CD4-positive, alpha-beta T cell treated with Interleukin-2 at 100 ng/mL for 4 hours (primary cell): ENCODE data around the gene KLHL18.
A peak's percentile ranks its signal among the peaks of the same experiment; 100 is the strongest.
"Not testable (repeated sequence)": the region's sequence is repeated elsewhere in the genome, so short reads cannot be mapped to it uniquely, and the experiment has no call there.

Experiments used
- DNase-seq: peaks from one replicate; pipeline ENCODE4 v3.0.0-alpha.2; 2020; ENCODE audit warnings: low spot score

Gene KLHL18

GRCh38 chr3:47274652-47275051 lies 8.1 kb upstream of the KLHL18 start:
- no peak for DNase-seq

DNA sequence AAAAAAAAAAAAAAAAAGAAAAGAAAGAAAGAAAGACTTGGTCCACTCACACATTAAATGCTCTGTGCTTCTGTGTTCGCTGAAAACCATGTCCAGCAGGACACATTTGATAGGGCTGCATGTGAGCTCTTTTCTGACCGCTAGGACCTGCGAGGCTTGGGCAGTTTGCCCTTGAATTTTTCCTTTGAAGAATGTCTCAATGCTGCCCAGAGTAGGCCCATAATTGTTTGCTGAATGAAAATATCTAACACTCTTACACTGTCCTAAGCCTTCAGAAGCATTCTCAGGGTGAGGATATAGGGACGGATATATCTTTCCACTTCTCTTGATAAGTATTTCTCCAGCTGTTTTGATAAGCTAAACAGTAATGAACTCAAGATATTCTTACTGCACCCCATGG lies 6.2 kb upstream of the KLHL18 start:
- DNase-seq, result no peak

GRCh38 chr3:47280519-47280918 lies 2.2 kb upstream of the KLHL18 start:
- DNase-seq, result no peak

DNA sequence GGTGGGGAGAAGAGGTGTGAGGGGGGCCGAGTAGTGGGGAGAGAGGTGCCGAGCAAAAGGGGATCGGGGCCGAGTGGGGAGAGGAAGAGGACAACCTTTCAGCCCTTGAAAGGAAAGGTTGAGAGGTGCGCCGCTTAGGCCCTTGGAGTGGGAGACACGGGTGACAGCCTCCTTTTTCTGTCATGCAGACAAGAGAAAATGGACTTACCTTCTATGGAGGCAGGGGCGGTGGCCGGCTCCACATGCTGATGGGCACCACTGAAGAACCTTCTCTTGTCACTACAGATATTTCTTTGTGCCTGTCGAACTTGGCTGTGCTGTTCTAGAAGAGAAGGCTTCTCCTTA lies 421 bp downstream of the KLHL18 start:
- DNase-seq, result peak; percentile 20

GRCh38 chr3:47283591-47284364 lies 1.0 kb downstream of the KLHL18 start:
- DNase-seq, result no peak

- no peak for DNase-seq
Measured at GRCh38 chr3:47288966-47289910, 6.5 kb downstream of the KLHL18 start.

DNA sequence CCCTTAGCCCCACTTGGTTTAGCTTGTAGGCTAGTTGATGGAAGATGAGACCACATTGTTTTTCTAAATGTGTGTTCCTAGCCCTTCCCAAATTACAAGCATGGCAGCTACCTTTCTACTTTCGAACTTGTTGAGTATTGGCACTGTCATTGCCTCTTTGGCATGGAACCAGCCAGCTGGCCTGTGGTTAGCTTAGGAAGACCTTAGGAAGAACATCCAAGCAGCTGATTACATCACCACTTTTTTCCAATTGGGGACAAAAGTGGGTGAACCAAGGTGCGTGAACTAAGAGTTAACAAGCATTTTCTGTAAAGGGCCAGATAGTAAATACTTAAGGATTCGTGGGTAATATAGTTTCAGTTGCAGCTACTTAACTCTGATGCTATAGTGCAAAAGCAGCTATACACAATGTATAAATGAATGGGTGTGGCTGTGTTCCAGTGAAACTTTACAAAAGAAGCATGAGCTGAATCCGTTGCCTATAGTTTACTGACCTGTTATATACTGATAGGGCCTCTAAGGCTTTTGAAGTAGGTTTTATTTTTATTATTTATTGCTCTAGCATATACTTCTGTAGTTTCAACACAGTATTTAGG lies 8.5 kb downstream of the KLHL18 start:
- DNase-seq, result no peak

- not testable (repeated sequence) for DNase-seq
Measured at GRCh38 chr3:47291754-47292420, 9.1 kb downstream of the KLHL18 start.

DNA sequence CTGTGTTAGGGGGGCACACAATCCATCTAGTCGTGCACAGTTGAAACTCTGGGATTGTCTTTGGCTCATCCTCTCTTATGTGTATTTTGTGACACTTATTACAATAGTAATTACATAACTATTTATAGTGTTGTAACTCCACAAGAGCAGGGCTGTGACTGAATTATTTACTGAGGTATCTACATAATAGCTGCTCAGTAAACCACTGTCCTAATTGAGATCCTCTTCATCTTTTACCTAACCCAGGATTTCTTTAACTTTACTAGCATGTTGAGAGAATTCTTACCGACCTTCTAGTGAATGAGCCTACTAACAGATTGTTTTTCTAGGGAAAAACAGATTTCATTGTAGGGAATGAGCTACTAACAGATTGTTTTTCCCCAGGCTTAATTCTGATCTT lies 11.1 kb downstream of the KLHL18 start:
- DNase-seq, result no peak

GRCh38 chr3:47294392-47294791 lies 11.6 kb downstream of the KLHL18 start:
- no peak for DNase-seq

GRCh38 chr3:47295322-47295721 lies 12.6 kb downstream of the KLHL18 start:
- no peak for DNase-seq

- no peak for DNase-seq
Measured at GRCh38 chr3:47295976-47296375, 13.2 kb downstream of the KLHL18 start.

GRCh38 chr3:47296562-47297302 lies 14.0 kb downstream of the KLHL18 start:
- no peak for DNase-seq

DNA sequence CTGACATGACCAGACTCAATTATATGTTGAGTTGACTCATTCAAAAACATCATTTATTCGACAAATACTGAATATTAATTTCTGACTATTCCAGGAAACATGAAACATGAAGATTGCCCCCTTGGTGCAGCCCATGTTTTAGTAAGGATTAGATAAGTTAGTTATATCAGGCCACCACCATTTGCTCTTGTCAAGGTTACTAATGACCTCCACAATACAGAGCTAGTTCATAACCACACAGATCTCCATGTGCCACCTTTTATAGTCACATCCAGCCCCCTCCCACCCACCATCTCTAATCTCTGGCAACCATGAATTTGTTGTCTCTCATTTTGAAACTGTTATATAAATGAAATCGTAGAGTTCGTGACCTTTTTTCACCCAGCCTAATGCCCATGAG lies 15.7 kb downstream of the KLHL18 start:
- DNase-seq, result no peak

DNA sequence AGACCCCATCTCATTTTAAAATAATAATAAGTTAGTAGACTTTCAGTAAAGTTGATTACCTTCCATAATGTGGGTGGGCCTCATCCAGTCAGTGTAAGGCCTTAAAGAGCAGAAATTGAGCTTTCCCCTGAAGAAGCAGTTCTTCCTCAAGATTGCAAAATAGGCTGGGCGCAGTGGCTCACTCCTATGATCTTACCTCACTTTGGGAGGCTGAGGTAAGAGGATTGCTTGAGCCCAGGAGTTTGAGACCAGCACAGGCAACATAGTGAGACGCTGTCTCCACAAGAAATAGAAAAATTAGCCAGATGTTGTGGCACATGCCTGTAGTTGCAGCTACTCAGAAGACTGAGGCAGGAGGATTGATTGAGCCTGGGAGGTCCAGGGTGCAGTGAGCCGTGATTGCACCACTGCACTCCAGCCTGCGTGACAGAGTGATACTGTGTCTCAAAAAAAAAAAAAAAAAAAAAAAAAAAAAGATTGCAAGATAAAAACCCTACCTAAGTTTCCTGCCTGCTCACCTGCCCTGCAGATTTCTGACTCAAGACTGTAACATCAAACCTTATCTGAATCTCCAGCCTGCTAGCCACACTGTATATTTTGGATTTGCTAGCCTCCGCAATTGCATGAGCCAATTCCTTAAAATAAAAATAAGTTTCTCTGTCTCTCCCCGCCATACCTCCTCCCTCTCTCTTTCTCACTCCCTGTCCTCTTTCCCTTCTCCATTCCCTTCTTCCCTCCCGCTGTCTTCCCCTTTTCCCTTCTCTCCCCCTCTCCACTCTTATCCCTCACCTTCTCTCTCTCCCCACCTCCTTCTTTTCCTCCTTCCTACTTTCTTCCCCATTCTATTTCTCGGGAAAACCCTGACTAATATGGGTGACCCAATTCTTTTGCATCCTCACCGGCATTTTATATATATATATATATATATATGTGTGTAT lies 16.9 kb downstream of the KLHL18 start:
- no peak for DNase-seq

- no peak for DNase-seq
Measured at GRCh38 chr3:47301456-47301855, 18.7 kb downstream of the KLHL18 start.

- DNase-seq, result no peak
Measured at GRCh38 chr3:47306022-47306421, 23.3 kb downstream of the KLHL18 start.

GRCh38 chr3:47309231-47309630 lies 26.5 kb downstream of the KLHL18 start:
- not testable (repeated sequence) for DNase-seq

DNA sequence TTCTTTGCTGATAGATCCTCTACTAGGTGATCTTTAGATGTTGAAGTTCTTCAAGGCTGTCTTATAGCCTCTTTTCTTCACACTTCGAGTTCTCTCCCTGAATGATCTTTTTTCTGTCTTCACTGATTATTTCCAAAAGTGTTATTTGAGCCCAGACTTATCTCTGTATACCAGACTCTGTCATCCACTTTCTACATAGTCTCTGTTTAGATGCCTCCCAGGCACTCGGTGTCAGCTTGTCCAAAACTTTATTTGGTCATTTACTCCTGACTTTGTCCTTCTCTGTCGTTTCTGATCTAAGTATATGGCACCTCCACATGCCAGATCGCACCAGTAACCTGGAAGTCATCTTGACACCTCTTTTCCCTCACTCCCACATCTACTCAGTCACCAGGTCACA lies 27.6 kb downstream of the KLHL18 start:
- DNase-seq, result no peak

DNA sequence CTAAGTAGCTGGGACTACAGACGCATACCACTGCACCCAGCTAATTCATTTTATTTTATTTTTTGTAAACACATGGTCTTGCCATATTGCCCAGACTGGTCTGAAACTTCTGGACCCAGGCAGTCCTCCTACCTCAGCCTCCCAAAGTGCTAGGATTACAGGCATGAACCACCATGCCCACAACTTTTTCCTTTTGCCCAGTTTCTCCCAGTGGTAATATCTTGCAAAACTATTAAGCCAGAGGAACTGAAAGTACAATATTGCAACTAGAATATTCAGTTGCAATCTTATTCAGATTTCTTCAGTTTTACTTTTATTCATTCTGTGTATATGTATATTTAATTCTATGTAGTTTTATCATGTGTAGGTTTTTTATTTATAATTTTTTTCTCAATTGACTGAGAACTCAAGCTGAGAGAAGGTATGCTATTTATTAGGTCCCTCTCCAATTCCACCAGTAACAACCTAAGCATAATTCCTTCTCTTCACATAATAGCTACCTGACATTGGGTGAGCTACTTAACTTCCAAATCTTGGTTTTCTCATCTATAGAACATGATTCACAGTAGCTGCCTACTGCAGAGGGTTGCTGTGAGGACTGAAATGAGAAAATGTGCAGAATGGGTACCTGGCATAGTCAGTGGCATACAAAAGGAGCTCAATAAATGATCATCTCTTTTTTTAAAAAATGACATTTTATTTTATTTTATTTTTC lies 30.8 kb downstream of the KLHL18 start:
- no peak for DNase-seq
